Dermis microvascular lymphatic vessel endothelial cell (primary cell): ENCODE data around the gene ITGA8. TPM values are rescaled to one million over a fixed set of nuclear protein-coding genes. Genes with fewer than 3 reads are reported as not detected.
"Not testable (repeated sequence)": the region's sequence is repeated elsewhere in the genome, so short reads cannot be mapped to it uniquely, and the experiment has no call there.

Experiments used
- DNase-seq, 2 donors: peaks; one replicate each; pipeline versions ENCODE4 v3.0.0 to v3.0.0-alpha.2; 2010; ENCODE audit warnings: low read depth in 2 of 2
- total RNA-seq: library from RNA; depleted of rRNA; stranded (reverse); fragments of >200 nt; gene quantifications from 2 replicates; pipeline ENCODE4 v1.2.1, GENCODE V29; 2014

Gene ITGA8
- total RNA-seq, 1 donor from 2014 or later, result 1.2 TPM

- no peak for DNase-seq
Observed at GRCh38 chr10:15510963-15511362, 208.8 kb downstream of the ITGA8 start.

- no peak for DNase-seq
Observed at GRCh38 chr10:15505329-15505728, 214.4 kb downstream of the ITGA8 start.

DNA sequence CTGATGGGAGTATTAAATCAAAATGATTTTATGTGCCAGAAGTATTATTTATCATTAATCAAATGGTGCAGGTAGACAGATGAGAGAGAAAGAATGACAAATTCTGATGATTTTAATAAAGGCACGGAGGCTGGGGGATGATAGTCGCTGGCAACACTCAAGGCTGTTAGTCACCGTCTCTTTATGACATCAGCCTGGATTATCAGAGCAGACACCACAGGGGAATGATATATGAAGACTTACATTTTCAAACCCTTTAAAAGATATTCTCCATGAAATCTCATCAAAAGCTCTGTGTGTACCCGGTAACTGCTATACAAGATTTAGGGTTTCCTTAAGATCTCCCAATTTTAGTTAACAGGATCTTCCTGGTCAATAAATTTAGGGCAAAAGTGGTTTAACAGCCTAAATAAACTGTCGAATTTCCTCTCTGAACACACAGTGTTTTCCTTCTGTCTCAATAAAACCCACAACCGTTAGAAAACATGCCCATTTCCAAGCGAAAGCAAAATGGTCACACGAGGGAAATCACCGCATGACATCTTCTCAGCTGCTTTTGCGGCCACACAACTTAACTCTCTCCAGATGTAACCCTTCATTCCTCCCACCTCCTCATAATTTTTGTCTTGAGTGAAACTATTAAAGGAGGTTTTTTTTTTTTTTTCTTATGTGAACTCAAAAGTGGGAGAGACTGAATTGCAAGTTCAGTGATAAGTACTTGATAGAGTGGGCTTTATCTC is 215.5 kb downstream of the ITGA8 start:
- DNase-seq, result no peak

DNA sequence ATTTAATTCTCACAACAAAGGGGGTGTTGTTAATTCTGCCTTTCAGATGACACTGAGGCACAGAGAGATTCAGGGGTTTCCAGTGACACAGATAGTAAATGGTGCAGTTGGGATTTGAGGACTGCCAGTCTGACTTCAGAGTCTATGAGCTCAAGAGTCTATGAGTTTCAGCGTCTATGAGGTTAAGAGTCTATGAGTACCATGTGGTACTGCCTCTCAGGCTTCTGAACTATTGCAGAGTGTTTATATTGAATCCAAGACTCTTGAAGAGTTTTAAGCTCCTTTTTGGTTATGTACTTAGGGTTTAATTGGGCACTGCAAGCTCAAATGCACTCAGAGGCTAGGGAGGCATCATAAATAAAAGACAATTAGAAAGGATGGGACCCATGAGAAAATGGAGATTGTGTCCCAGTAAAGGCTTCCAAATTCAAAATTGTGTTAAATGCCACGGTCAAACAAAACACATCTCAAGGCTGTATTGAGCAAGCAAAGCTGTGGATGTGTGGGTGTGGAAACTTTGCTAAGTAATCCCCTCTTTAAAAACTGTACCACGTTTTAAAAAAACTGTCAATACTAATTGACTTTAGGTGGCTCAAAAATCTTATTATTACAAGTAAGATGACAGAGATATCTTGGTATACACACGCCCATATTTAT is 224.7 kb downstream of the ITGA8 start:
- no peak for DNase-seq

GRCh38 chr10:15491856-15492642 is 227.7 kb downstream of the ITGA8 start:
- no peak for DNase-seq

DNA sequence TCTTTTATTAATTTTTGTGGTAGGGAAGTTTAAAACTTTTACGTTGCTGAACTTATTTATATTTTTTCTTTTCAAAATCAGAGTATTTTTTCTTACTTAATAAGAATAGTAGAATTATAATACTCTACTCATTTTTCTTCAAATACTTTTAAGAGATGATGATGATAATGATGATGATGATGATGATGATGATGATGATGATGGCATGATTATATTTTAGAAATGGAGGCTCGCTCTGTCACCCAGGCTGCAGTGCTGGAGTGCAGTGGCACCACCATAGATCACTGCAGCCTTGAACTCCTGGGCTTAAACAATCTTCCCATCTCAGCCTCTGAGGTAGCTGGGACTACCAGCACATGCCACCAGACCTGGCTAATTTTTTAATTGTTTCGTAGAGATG is 230.3 kb downstream of the ITGA8 start:
- no peak for DNase-seq

GRCh38 chr10:15487376-15487775 is 232.3 kb downstream of the ITGA8 start:
- no peak for DNase-seq

DNA sequence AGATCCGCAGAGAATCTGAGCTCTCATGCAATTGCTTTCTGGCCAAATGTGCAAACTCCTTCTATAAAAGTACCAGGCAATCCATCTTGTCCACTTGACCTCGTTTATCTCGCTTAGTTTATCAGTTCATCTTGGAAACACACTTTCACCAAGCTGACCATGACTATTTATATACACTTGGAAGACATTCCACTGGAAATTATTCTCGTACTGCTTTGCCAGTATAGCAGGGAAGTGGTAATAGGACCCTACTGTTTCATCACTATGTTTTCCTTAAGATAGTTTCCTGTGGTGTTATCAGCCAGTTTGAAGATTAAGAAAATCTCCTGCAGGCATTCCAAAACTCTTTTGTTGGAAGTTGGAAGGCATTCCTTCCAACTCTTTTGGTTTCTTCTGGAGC is 233.3 kb downstream of the ITGA8 start:
- no peak for DNase-seq

- no peak for DNase-seq
Observed at GRCh38 chr10:15485684-15486316, 233.9 kb downstream of the ITGA8 start.

GRCh38 chr10:15485027-15485426 is 234.7 kb downstream of the ITGA8 start:
- no peak for DNase-seq

DNA sequence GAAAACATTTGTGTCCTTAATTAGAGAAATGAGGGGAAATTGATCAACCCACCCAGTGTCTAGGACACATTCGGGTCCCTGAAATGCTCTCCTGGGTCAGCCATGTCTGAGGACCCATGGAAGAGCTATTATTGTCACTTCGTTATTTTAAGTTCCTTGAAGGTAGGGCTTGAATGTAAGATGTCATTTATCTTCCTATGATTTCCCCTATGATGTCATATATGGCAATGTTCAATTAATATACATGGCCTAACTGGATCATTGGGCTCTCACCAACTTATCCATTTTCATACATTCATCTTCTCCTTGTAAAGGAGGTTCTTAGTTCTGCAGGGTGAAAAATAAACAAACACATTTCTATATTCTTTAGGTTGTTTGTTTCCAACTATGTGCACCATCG is 235.6 kb downstream of the ITGA8 start:
- DNase-seq, result no peak

DNA sequence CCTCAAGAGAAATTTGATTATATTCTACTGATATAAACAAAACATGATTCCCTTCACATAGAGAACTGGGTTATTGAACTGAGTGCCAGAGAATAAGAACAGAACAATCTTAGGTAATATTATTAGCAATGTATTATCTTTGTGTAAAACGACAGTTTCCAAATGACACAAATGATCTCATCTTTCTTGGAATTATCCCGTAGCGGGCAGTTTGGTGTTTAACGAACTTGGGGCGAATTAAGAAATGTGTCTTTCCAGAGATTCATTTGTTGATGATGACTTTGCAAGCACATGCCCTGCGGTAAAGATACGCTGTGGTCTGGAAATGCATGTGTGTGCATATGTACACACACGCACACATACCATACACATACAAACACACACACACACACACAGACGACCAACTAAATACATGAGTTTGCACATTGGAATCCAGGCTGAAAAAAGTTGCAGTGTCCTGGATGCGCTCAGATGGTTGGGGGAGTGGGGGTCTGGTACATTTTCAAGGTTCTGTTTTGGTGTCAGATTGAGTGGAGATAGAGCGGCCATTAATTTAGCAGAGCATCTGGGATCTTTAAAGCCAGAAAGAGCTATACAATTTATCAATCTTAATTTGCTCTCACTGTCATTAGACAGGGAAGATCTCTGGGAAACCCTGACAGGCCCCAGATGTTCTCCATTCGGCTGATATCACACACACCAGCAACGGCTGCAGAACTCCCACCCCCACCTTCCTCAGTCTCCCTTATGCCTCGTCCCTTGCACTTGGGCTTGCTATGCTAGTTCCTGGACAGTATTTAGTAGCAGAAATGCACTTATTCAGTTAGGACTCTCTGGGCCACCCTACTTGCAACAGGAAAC is 236.3 kb downstream of the ITGA8 start:
- DNase-seq, result no peak

DNA sequence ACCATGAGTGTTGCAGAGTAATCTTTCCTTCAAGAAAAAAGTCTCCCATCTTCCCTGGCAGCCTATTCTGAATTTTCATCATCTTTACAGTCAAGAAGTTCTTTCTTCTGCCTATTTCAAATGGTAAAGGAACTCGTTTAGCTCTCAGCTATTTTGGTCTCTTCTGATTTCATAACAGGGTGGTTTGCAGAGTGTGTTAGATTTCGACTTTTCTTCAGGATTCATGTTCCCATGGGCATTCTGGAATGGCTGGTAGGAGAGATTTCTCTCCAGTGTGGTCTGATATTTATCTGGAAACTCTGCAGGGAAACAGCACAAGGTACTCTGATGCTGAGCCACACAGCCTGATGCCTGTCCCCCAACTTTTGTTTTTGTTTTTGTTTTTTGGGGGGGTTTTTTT is 237.6 kb downstream of the ITGA8 start:
- DNase-seq, result no peak

- no peak for DNase-seq
Observed at GRCh38 chr10:15478950-15479349, 240.8 kb downstream of the ITGA8 start.

- no peak for DNase-seq
Observed at GRCh38 chr10:15478429-15478828, 241.3 kb downstream of the ITGA8 start.

DNA sequence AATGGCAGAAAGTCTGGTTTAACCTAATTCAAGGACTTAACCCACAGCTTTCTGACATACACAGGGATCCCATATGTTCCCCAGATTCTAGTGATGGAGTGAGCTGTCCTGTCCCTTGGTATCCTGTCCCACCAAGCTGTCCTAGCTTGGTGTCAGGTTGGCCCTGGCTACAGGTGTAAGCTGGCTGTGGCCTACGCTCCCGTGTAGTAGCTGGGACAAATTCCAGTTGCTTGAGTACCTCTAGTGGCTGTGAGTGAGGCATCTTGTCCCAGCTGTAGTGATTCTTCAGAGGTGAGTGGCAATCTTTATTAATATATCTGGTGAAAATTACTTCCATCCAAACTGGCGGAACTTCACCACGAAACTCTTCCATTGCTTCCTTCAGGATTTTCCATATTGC is 243.4 kb downstream of the ITGA8 start:
- no peak for DNase-seq

GRCh38 chr10:15475439-15475838 is 244.3 kb downstream of the ITGA8 start:
- not testable (repeated sequence) for DNase-seq

GRCh38 chr10:15474671-15475070 is 245.1 kb downstream of the ITGA8 start:
- DNase-seq, result no peak

DNA sequence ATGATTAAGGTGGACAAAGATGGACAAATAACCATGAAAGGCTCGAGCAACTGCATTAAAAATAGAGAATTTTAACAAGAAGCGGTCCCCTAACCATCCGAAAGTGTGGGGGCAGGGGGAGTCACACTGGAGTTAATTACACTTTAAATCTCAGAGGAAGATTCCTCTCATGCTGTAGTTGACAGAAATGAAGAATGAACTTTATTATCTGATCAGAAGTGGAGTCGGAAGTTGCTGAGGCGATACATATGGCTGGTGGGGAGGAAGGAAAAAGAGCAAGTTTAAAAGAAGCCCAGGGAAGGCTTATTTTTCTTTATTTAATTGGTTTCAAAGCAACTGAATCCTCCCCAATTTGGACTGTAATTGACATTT is 246.3 kb downstream of the ITGA8 start:
- DNase-seq, result no peak

GRCh38 chr10:15472431-15473395 is 247.0 kb downstream of the ITGA8 start:
- no peak for DNase-seq
